Fibroblast of lung (primary cell): ENCODE results near the gene VWA8. TPM values are rescaled to one million over a fixed set of nuclear protein-coding genes. Genes with fewer than 3 reads are reported as not detected.

Source experiments
- DNase-seq, 2 donors: peaks; one replicate each; pipeline versions ENCODE4 v3.0.0 to v3.0.0-alpha.2; 2010; ENCODE audit warnings: low read depth in 2 of 2
- H2AFZ ChIP-seq: 2 replicates; pipeline ENCODE4 v1.5.1; 2012; ENCODE audit warnings: low read length, control low read depth, inconsistent platforms
- H3K27ac ChIP-seq: 2 replicates; pipeline ENCODE4 v1.5.1; 2011; ENCODE audit warnings: low read length, control low read depth; ENCODE audit not compliant: insufficient read depth
- H3K27me3 ChIP-seq: 2 replicates; pipeline ENCODE4 v1.5.1; 2011; ENCODE audit warnings: mild to moderate bottlenecking, low read length; ENCODE audit not compliant: control insufficient read depth, insufficient read depth
- H3K36me3 ChIP-seq: 2 replicates; pipeline ENCODE4 v1.5.1; 2011; ENCODE audit warnings: low read length; ENCODE audit not compliant: control insufficient read depth, insufficient read depth
- H3K4me1 ChIP-seq: 2 replicates; pipeline ENCODE4 v1.5.1; 2011; ENCODE audit warnings: low read length; ENCODE audit not compliant: control insufficient read depth, insufficient read depth; ENCODE audit errors: extremely low read depth
- H3K4me2 ChIP-seq: 2 replicates; pipeline ENCODE4 v1.5.1; 2011; ENCODE audit warnings: low read length, control low read depth; ENCODE audit not compliant: insufficient read depth; ENCODE audit errors: extremely low read depth
- H3K4me3 ChIP-seq, 4 experiments: fragments of 200-600 bp in 1 of 4; sonication (generic) in 1 of 4; replicated peaks in 1 of 4; 2 replicates each; pipeline ENCODE4 v1.5.1; 2011 to 2016; ENCODE audit warnings: low read length in 4 of 4, low read depth in 3 of 4, mild to moderate bottlenecking in 3 of 4, control low read depth in 2 of 4, inconsistent platforms in 1 of 4, mixed read lengths in 1 of 4; ENCODE audit not compliant: insufficient read depth in 1 of 4; ENCODE audit errors: control extremely low read depth in 1 of 4
- H3K79me2 ChIP-seq: 2 replicates; pipeline ENCODE4 v1.5.1; 2012; ENCODE audit warnings: mild to moderate bottlenecking, low read length, inconsistent platforms; ENCODE audit not compliant: control insufficient read depth, insufficient read depth
- H3K9ac ChIP-seq: 2 replicates; pipeline ENCODE4 v1.5.1; 2011; ENCODE audit warnings: mild to moderate bottlenecking, low read length, control low read depth; ENCODE audit not compliant: insufficient read depth
- H3K9me3 ChIP-seq: 2 replicates; pipeline ENCODE4 v1.5.1; 2012; ENCODE audit warnings: low read depth, low read length; ENCODE audit not compliant: control insufficient read depth, insufficient read depth
- H4K20me1 ChIP-seq: 2 replicates; pipeline ENCODE4 v1.5.1; 2011; ENCODE audit warnings: low read length; ENCODE audit not compliant: control insufficient read depth, insufficient read depth; ENCODE audit errors: extremely low read depth
- CTCF ChIP-seq, 2 donors: IDR thresholded peaks in 1 of 2; conservative IDR thresholded peaks in 1 of 2; 1 replicate in 1 of 2; 2 replicates in 1 of 2; pipeline ENCODE4 v1.5.1; 2011 to 2012; ENCODE audit warnings: low read length in 2 of 2, control low read depth in 1 of 2, inconsistent platforms in 1 of 2, low read depth in 1 of 2, mild to moderate bottlenecking in 1 of 2
- EZH2 ChIP-seq: IDR thresholded peaks from 2 replicates; pipeline ENCODE4 v1.5.1; 2012; ENCODE audit warnings: low read length, control low read depth, mild to moderate bottlenecking; ENCODE audit errors: missing control alignments
- polyA plus RNA-seq, 2 donors: library from polyadenylated mRNA; depleted of rRNA in 1 of 2; stranded (reverse) in 1 of 2; unstranded in 1 of 2; fragments of >200 nt; gene quantifications; 2 replicates each; pipeline ENCODE4 v1.2.1, GENCODE V29; 2011 to 2012; ENCODE audit warnings: missing spikeins in 1 of 2
- total RNA-seq: library from RNA; depleted of rRNA; stranded (reverse); fragments of >200 nt; gene quantifications from 2 replicates; pipeline ENCODE4 v1.2.1, GENCODE V29; 2014

The VWA8 gene
- total and polyA plus RNA-seq, 2 donors (not counting 1 experiment from before 2014, with no cell fraction given): 12.6 to 29.9 TPM

- Histone ChIP-seq H4K20me1 (no peaks in the 10 kb centered on the region), H3K4me3 (no peak overlapping the region), H3K9me3 (no peaks in the 10 kb centered on the region), H3K36me3 (no peaks in the 10 kb centered on the region), H3K9ac (no peak overlapping the region), H3K4me2 (no peak overlapping the region), H2AFZ (no peak overlapping the region), H3K4me1 (no peaks in the 10 kb centered on the region), H3K79me2 (peaks cover 1% of the 10 kb centered on the region), H3K27me3 (no peaks in the 10 kb centered on the region), H3K27ac (no peak overlapping the region)
- TF ChIP-seq EZH2: no peak
- TF ChIP-seq CTCF (conservative IDR thresholded peaks at IDR 0.05 in 1 of 2, IDR thresholded peaks at IDR 0.05 in 1 of 2; ENCODE audit: low read depth in 1 of 2, low read length in 2 of 2): no peak
- DNase-seq: no peak
Observed at GRCh38 chr13:41934120-41934519, 26.8 kb downstream of the VWA8 start.

GRCh38 chr13:41931337-41931736 is 29.6 kb downstream of the VWA8 start:
- Histone ChIP-seq H3K4me1 (no peaks in the 10 kb centered on the region), H3K36me3 (no peaks in the 10 kb centered on the region), H3K79me2 (peaks cover 1% of the 10 kb centered on the region), H4K20me1 (no peaks in the 10 kb centered on the region), H3K4me2 (no peak overlapping the region), H3K9ac (no peak overlapping the region), H3K9me3 (no peaks in the 10 kb centered on the region), H3K4me3 (no peak overlapping the region), H3K27ac (no peak overlapping the region), H2AFZ (no peak overlapping the region), H3K27me3 (no peaks in the 10 kb centered on the region)
- peak; percentile 49 to 63 for DNase-seq
- TF ChIP-seq CTCF (conservative IDR thresholded peaks at IDR 0.05 in 1 of 2, IDR thresholded peaks at IDR 0.05 in 1 of 2; ENCODE audit: low read depth in 1 of 2, low read length in 2 of 2) (no peak), EZH2 (no peak)

- Histone ChIP-seq H3K4me2 (no peak overlapping the region), H3K79me2 (peaks cover 1% of the 10 kb centered on the region), H2AFZ (no peak overlapping the region), H4K20me1 (no peaks in the 10 kb centered on the region), H3K4me3 (no peak overlapping the region), H3K36me3 (no peaks in the 10 kb centered on the region), H3K9ac (no peak overlapping the region), H3K27ac (no peak overlapping the region), H3K9me3 (no peaks in the 10 kb centered on the region), H3K4me1 (no peaks in the 10 kb centered on the region), H3K27me3 (no peaks in the 10 kb centered on the region)
- TF ChIP-seq EZH2: no peak
- TF ChIP-seq CTCF (conservative IDR thresholded peaks at IDR 0.05 in 1 of 2, IDR thresholded peaks at IDR 0.05 in 1 of 2; ENCODE audit: low read depth in 1 of 2, low read length in 2 of 2): no peak
- DNase-seq: no peak
Observed at GRCh38 chr13:41930154-41930553, 30.8 kb downstream of the VWA8 start.
